ENCODE measurements around the gene CAMTA1.

The CAMTA1 gene

DNA sequence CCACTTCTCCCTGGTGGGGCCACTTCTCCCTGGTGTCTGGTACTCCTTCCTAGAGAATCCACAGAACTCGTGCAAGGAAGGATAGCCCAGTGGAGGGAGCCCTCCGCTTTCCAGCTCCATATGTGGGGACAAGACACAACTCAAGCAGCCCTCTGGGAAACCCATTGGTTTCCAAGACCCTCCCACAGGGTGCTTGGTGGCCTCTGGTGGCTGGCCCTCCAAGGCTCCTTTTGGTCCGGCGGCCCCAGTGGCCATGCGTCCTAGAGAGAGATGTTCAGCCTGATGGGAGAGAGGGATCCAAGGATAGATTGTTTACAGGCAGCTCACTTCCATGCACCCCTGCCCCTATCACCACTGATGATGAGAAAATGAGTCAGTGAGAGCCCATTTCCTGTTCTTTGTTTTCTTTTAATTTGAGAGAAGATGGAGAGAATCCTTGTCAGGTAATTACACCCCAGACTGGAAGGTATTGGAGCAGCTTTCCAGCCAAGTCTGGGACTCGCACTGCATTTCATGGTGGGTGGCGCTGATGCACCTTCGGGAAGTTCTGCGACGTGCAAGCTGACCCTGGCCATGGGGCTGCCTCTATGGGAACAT is 499.7 kb downstream of the CAMTA1 start:
- no peak for DNase-seq (ENCODE audit: insufficient read length, low spot score)
- TF ChIP-seq, protein P1, sequence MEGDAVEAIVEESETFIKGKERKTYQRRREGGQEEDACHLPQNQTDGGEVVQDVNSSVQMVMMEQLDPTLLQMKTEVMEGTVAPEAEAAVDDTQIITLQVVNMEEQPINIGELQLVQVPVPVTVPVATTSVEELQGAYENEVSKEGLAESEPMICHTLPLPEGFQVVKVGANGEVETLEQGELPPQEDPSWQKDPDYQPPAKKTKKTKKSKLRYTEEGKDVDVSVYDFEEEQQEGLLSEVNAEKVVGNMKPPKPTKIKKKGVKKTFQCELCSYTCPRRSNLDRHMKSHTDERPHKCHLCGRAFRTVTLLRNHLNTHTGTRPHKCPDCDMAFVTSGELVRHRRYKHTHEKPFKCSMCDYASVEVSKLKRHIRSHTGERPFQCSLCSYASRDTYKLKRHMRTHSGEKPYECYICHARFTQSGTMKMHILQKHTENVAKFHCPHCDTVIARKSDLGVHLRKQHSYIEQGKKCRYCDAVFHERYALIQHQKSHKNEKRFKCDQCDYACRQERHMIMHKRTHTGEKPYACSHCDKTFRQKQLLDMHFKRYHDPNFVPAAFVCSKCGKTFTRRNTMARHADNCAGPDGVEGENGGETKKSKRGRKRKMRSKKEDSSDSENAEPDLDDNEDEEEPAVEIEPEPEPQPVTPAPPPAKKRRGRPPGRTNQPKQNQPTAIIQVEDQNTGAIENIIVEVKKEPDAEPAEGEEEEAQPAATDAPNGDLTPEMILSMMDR (IDR thresholded peaks at IDR 0.05; ENCODE audit: insufficient read depth, missing control alignments) = no peak
- no peak for FAIRE-seq

- FAIRE-seq (no peak), DNase-seq (ENCODE audit: insufficient read length, low spot score) (no peak)
- TF ChIP-seq, protein P1 (IDR thresholded peaks at IDR 0.05; ENCODE audit: insufficient read depth, missing control alignments) = no peak
Measured at GRCh38 chr1:7285856-7286454, 500.7 kb downstream of the CAMTA1 start.

GRCh38 chr1:7287013-7287412 is 501.8 kb downstream of the CAMTA1 start:
- FAIRE-seq = no peak
- no peak for DNase-seq (ENCODE audit: insufficient read length, low spot score)
- TF ChIP-seq, protein P1 (IDR thresholded peaks at IDR 0.05; ENCODE audit: insufficient read depth, missing control alignments) = no peak

GRCh38 chr1:7288992-7289391 is 503.7 kb downstream of the CAMTA1 start:
- FAIRE-seq (no peak), DNase-seq (ENCODE audit: insufficient read length, low spot score) (no peak)
- TF ChIP-seq, protein P1 (IDR thresholded peaks at IDR 0.05; ENCODE audit: insufficient read depth, missing control alignments) = no peak

- FAIRE-seq = no peak
- no peak for DNase-seq (ENCODE audit: insufficient read length, low spot score)
- TF ChIP-seq, protein P1 (IDR thresholded peaks at IDR 0.05; ENCODE audit: insufficient read depth, missing control alignments) = no peak
Measured at GRCh38 chr1:7289694-7290093, 504.4 kb downstream of the CAMTA1 start.

DNA sequence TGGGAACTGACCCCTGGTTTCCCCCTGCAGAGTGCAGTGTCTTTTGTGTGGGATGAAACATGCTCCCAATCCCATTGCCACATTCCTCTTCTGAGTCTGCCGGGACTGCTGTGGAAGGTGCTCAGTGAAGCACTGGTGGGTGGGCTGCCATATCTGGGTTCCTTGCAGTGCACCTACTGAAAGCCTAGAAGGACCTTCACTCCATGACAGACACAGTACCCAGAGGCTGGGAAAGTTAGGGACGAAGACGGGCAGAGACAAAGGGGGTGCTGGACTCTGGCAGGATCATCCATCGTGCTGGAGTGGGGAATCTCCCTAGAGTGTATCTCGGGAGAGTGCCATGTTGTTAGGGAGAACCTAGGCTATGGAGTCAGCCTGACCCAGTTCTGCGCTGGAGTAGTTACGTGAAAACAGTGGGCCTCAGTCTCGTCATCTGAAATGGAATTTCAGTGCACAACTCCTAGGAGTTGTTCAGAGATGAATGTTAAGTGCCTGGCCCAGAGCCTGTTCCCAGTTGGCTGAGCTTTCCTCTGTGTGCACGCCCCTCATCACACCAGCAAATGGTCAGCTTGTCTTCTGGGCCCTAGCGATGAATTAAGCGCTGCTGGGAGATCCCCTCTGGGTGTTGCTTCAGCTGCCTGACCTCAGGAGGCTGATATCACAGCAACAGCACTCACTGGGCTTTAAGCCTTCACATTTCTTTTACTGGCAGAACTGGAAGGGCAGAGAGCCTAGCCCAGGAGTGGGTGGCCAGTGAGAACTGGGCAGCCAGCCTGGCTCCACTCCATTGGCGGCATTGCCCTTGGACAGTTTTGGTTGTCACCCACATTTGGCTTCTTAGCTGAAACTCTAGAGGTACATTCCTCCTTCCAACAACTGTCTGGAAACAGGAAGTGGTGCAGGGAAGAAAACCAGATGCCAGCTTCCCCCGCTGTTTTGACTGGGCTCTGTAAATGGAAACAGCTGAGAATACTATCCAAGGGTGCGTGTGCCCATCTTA is 506.0 kb downstream of the CAMTA1 start:
- no peak for DNase-seq (ENCODE audit: insufficient read length, low spot score)
- TF ChIP-seq, protein P1 (IDR thresholded peaks at IDR 0.05; ENCODE audit: insufficient read depth, missing control alignments) = no peak
- FAIRE-seq = no peak
